Measurements from ENCODE around the gene SDK1. TPM values are rescaled to one million over a fixed set of nuclear protein-coding genes. Genes with fewer than 3 reads are reported as not detected.

The SDK1 gene
- total RNA-seq, 1 experiment from 2014 or later: 9.3 TPM

DNA sequence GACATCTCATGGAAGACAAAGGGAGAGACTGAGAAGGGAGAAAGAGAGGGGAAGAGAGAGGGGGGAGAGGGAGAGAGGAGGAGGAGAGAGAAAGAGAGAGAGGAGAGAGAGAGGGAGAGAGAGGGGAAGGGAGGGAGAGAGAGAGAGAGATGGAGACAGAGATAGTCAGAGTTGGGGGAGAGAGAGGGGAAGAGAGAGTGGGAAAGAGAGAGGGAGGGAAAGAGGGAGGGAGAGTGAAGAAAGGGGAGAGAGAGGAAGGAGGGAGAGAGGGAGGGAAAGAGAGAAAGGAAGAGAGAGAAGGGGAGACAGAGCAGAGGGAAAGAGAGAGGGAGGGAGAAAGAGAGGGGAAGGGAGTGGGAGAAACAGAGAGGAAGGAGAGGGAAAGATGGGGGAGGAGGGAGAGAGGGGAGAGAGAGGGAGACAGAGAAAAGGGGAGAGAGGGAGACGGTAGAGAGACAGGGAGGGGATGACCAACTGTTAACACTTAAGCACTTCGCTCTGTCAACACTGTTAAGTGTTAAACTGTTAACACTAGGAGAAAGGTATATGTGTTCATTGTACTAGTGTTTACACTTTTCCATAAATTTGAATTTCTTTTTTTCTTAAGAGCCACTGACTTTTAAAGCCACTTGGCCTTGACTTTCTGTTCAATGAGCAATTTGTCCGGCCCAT lies 21.8 kb upstream of the SDK1 start:
- H3K4me3 Mint-ChIP-seq: no peak overlapping the region
- no peaks in the 10 kb centered on the region; the same call in 1 of the 2 replicates for H3K27me3 Mint-ChIP-seq (ENCODE audit: low read depth)
- H3K9me3 Mint-ChIP-seq: peaks cover 18% of the 10 kb centered on the region
- TF ChIP-seq TEAD1 (CRISPR knock-in tag; IDR thresholded peaks at IDR 0.05) (no peak), NFYB (CRISPR knock-in tag; conservative IDR thresholded peaks at IDR 0.05; ENCODE audit: low read depth) (no peak), ZNF121 (CRISPR knock-in tag; IDR thresholded peaks at IDR 0.05) (no peak), ESRRA (CRISPR knock-in tag; IDR thresholded peaks at IDR 0.05; ENCODE audit: borderline replicate concordance) (no peak), SMAD3 (CRISPR knock-in tag; IDR thresholded peaks at IDR 0.05; ENCODE audit: borderline replicate concordance) (no peak), MXD4 (CRISPR knock-in tag; IDR thresholded peaks at IDR 0.05; ENCODE audit: borderline replicate concordance) (no peak), ZNF138 (CRISPR knock-in tag; conservative IDR thresholded peaks at IDR 0.05) (no peak), JAZF1 (CRISPR knock-in tag; IDR thresholded peaks at IDR 0.05) (no peak), SP1 (CRISPR knock-in tag; conservative IDR thresholded peaks at IDR 0.05) (no peak), PRRX2 (CRISPR knock-in tag; IDR thresholded peaks at IDR 0.05) (no peak), TCF7 (CRISPR knock-in tag; IDR thresholded peaks at IDR 0.05; ENCODE audit: low read depth) (no peak), OVOL2 (CRISPR knock-in tag; IDR thresholded peaks at IDR 0.05; ENCODE audit: borderline replicate concordance) (no peak), FOXJ3 (CRISPR knock-in tag; IDR thresholded peaks at IDR 0.05; ENCODE audit: borderline replicate concordance) (no peak), ZNF416 (CRISPR knock-in tag; IDR thresholded peaks at IDR 0.05) (no peak)
- TF ChIP-seq, protein P1, sequence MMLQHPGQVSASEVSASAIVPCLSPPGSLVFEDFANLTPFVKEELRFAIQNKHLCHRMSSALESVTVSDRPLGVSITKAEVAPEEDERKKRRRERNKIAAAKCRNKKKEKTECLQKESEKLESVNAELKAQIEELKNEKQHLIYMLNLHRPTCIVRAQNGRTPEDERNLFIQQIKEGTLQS (CRISPR knock-in tag; conservative IDR thresholded peaks at IDR 0.05): no peak
- TF ChIP-seq, protein P2, sequence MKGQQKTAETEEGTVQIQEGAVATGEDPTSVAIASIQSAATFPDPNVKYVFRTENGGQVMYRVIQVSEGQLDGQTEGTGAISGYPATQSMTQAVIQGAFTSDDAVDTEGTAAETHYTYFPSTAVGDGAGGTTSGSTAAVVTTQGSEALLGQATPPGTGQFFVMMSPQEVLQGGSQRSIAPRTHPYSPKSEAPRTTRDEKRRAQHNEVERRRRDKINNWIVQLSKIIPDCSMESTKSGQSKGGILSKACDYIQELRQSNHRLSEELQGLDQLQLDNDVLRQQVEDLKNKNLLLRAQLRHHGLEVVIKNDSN (CRISPR knock-in tag; IDR thresholded peaks at IDR 0.05): no peak
- TF ChIP-seq, protein P3, sequence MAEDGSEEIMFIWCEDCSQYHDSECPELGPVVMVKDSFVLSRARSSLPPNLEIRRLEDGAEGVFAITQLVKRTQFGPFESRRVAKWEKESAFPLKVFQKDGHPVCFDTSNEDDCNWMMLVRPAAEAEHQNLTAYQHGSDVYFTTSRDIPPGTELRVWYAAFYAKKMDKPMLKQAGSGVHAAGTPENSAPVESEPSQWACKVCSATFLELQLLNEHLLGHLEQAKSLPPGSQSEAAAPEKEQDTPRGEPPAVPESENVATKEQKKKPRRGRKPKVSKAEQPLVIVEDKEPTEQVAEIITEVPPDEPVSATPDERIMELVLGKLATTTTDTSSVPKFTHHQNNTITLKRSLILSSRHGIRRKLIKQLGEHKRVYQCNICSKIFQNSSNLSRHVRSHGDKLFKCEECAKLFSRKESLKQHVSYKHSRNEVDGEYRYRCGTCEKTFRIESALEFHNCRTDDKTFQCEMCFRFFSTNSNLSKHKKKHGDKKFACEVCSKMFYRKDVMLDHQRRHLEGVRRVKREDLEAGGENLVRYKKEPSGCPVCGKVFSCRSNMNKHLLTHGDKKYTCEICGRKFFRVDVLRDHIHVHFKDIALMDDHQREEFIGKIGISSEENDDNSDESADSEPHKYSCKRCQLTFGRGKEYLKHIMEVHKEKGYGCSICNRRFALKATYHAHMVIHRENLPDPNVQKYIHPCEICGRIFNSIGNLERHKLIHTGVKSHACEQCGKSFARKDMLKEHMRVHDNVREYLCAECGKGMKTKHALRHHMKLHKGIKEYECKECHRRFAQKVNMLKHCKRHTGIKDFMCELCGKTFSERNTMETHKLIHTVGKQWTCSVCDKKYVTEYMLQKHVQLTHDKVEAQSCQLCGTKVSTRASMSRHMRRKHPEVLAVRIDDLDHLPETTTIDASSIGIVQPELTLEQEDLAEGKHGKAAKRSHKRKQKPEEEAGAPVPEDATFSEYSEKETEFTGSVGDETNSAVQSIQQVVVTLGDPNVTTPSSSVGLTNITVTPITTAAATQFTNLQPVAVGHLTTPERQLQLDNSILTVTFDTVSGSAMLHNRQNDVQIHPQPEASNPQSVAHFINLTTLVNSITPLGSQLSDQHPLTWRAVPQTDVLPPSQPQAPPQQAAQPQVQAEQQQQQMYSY (CRISPR knock-in tag; IDR thresholded peaks at IDR 0.05): no peak
- TF ChIP-seq, protein P4, sequence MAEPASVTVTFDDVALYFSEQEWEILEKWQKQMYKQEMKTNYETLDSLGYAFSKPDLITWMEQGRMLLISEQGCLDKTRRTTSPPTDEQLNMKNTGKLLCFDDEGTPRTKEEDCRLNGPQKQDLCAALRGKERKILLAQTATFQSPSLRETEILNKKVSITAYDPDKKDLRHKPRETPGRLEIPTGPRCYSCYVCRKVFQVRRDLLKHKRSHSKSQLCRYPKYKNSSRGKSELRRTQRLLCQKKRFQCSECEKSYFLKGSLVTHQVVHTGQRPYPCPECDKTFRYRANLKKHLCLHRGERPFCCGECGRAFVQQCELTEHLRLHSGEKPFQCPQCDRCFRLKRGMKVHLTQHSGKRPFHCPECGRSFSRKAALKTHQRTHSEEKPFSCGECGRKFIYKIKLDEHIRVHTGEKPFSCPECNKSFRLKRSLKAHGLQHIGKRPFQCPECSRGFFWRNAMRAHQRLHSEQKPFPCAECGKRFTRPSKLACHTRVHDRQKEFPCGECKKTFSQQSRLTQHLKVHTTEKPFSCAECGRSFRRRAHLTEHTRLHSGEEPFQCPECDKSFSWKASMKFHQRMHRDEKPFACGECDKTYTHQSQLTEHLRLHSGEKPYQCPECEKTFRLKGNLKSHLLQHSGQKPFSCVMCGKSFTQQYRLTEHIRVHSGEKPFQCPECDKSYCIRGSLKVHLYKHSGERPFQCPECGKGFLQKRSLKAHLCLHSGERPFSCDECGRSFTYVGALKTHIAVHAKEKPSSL (CRISPR knock-in tag; conservative IDR thresholded peaks at IDR 0.05): no peak
- TF ChIP-seq, protein P5, sequence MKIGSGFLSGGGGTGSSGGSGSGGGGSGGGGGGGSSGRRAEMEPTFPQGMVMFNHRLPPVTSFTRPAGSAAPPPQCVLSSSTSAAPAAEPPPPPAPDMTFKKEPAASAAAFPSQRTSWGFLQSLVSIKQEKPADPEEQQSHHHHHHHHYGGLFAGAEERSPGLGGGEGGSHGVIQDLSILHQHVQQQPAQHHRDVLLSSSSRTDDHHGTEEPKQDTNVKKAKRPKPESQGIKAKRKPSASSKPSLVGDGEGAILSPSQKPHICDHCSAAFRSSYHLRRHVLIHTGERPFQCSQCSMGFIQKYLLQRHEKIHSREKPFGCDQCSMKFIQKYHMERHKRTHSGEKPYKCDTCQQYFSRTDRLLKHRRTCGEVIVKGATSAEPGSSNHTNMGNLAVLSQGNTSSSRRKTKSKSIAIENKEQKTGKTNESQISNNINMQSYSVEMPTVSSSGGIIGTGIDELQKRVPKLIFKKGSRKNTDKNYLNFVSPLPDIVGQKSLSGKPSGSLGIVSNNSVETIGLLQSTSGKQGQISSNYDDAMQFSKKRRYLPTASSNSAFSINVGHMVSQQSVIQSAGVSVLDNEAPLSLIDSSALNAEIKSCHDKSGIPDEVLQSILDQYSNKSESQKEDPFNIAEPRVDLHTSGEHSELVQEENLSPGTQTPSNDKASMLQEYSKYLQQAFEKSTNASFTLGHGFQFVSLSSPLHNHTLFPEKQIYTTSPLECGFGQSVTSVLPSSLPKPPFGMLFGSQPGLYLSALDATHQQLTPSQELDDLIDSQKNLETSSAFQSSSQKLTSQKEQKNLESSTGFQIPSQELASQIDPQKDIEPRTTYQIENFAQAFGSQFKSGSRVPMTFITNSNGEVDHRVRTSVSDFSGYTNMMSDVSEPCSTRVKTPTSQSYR (CRISPR knock-in tag; IDR thresholded peaks at IDR 0.05): no peak
- POLR2A ChIA-PET: no interaction called here
- H3K4me1 Mint-ChIP-seq: peaks cover 39% of the 10 kb centered on the region
- no peaks in the 10 kb centered on the region for H3K36me3 Mint-ChIP-seq
- CTCF ChIA-PET: no interaction called here
- no peak overlapping the region for H3K27ac Mint-ChIP-seq
- ATAC-seq (no peak), DNase-seq (ENCODE audit: low spot score) (no peak)

Data from WTC11 (cell line).